RWPE2 (cell line): ENCODE results near the gene ACADVL.

Source experiments
- ATAC-seq: fragments of 200-7000 bp; cut with Tn5 transposase; 3 replicates; pipeline ENCODE4 v1.9.1; 2021; ENCODE audit warnings: low read depth
- DNase-seq: peaks from one replicate; pipeline ENCODE4 v3.0.0-alpha.2; 2020; ENCODE audit warnings: low spot score
- H3K27ac ChIP-seq: fragments of 450-650 bp; 2 replicates; pipeline ENCODE4 v1.5.1; 2017; ENCODE audit warnings: mild to moderate bottlenecking; ENCODE audit not compliant: poor library complexity, severe bottlenecking
- H3K27me3 ChIP-seq: fragments of 250-450 bp; sonication (Bioruptor Pico); 2 replicates; pipeline ENCODE4 v1.5.1; 2021; ENCODE audit warnings: mild to moderate bottlenecking, moderate library complexity; ENCODE audit not compliant: insufficient read depth, poor library complexity, severe bottlenecking
- H3K36me3 ChIP-seq: fragments of 250-450 bp; sonication (Bioruptor Pico); 2 replicates; pipeline ENCODE4 v1.5.1; 2020; ENCODE audit warnings: low read depth, mild to moderate bottlenecking, moderate library complexity
- H3K4me1 ChIP-seq: fragments of 250-450 bp; sonication (Bioruptor Pico); 2 replicates; pipeline ENCODE4 v1.5.1; 2021; ENCODE audit warnings: mild to moderate bottlenecking, moderate library complexity; ENCODE audit not compliant: insufficient read depth, poor library complexity, severe bottlenecking
- H3K4me3 ChIP-seq: fragments of 250-450 bp; sonication (Bioruptor Pico); 2 replicates; pipeline ENCODE4 v1.5.1; 2021; ENCODE audit warnings: mild to moderate bottlenecking, moderate library complexity; ENCODE audit not compliant: severe bottlenecking
- H3K9me3 ChIP-seq: fragments of 250-450 bp; sonication (Bioruptor Pico); 2 replicates; pipeline ENCODE4 v1.5.1; 2021; ENCODE audit warnings: mild to moderate bottlenecking, moderate library complexity; ENCODE audit not compliant: severe bottlenecking
- TF ChIP-seq, protein P1 (sequence below): fragments of 450-650 bp; IDR thresholded peaks from one replicate; pipeline ENCODE4 v1.5.1; 2017; ENCODE audit warnings: mild to moderate bottlenecking, moderate library complexity; ENCODE audit not compliant: poor library complexity, severe bottlenecking

The ACADVL gene

DNA sequence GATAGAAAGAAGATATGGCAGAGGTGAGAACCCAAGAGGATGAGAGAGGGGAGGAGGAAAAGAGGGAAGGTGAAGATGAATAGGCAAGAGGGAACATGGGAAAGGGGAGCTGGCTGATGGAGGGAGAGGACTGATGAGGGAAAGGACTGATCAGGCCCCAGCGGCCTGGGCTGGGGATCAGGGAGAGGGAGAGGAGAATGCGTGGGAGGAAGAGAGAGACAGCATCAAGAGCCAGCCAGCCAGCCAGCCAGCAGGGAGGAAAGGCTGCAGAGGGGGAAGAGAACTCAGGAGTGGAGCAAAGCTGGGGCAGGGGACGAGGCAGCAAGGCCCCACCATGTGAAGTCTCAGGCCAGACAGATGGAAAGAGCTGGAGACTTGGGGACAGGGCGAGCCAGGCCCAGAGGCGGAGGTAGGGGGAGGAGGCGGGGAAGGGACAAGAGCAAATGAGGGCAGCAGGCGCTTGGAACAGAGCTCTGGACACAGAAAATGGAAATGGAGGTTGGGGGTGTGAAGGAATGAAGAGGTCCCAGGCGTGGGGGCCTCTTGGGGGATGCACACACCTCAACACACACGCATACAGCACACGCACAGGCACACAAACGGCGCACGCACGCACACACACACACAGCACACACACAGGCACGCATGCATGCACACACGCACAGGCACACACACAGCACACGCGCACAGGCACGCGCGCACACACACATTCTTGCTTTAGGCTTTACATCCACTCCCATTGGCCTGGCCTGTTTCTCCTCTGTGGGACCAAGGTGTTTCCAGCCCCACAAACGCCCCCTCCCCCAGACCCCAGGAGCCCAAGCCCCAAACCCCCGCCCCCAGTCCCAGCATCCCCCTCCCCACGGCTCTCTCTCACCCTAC, 12.4 kb upstream of the ACADVL start:
- Histone ChIP-seq H3K4me3 (no peak overlapping the region), H3K9me3 (no peaks in the 10 kb centered on the region), H3K36me3 (peaks cover 10% of the 10 kb centered on the region), H3K27me3 (no peaks in the 10 kb centered on the region), H3K27ac (no peak overlapping the region), H3K4me1 (no peaks in the 10 kb centered on the region)
- DNase-seq (no peak), ATAC-seq (no peak)
- TF ChIP-seq, protein P1, sequence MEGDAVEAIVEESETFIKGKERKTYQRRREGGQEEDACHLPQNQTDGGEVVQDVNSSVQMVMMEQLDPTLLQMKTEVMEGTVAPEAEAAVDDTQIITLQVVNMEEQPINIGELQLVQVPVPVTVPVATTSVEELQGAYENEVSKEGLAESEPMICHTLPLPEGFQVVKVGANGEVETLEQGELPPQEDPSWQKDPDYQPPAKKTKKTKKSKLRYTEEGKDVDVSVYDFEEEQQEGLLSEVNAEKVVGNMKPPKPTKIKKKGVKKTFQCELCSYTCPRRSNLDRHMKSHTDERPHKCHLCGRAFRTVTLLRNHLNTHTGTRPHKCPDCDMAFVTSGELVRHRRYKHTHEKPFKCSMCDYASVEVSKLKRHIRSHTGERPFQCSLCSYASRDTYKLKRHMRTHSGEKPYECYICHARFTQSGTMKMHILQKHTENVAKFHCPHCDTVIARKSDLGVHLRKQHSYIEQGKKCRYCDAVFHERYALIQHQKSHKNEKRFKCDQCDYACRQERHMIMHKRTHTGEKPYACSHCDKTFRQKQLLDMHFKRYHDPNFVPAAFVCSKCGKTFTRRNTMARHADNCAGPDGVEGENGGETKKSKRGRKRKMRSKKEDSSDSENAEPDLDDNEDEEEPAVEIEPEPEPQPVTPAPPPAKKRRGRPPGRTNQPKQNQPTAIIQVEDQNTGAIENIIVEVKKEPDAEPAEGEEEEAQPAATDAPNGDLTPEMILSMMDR: no peak

DNA sequence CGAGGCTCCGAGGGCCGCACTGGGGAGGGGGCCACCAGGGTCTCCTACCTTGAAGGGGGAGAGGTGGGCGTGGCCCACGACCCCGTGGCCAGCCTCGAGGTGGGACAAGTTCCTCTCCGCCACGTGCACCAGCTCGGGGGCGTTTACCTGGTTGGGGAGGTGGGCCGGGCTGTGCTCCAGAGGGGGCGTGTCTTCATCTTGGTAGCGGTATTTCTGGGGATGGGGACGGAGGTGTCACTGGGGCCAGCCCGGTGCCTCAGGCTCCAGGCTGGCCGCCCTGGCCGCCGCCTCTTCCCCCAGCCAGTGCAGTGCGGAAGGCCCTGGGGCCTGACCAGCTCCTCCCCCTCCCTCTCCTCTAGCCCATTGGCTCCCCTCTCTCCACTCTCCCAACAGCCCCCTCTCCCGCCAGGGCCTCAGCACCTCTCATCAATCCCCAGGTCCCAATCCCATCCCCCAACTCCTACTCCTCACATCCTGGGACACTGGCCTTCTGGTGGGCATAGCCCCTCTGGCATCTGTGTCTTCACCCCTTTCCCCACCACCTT, 11.6 kb upstream of the ACADVL start:
- peaks cover 4% of the 10 kb centered on the region; the same call in 1 of the 2 replicates for H3K36me3 ChIP-seq
- DNase-seq: no peak
- no peaks in the 10 kb centered on the region for H3K4me1 ChIP-seq
- TF ChIP-seq, protein P1: no peak
- no peak for ATAC-seq
- H3K4me3 ChIP-seq: no peak overlapping the region
- H3K27ac ChIP-seq: no peak overlapping the region
- no peaks in the 10 kb centered on the region for H3K9me3 ChIP-seq
- H3K27me3 ChIP-seq: no peaks in the 10 kb centered on the region

DNA sequence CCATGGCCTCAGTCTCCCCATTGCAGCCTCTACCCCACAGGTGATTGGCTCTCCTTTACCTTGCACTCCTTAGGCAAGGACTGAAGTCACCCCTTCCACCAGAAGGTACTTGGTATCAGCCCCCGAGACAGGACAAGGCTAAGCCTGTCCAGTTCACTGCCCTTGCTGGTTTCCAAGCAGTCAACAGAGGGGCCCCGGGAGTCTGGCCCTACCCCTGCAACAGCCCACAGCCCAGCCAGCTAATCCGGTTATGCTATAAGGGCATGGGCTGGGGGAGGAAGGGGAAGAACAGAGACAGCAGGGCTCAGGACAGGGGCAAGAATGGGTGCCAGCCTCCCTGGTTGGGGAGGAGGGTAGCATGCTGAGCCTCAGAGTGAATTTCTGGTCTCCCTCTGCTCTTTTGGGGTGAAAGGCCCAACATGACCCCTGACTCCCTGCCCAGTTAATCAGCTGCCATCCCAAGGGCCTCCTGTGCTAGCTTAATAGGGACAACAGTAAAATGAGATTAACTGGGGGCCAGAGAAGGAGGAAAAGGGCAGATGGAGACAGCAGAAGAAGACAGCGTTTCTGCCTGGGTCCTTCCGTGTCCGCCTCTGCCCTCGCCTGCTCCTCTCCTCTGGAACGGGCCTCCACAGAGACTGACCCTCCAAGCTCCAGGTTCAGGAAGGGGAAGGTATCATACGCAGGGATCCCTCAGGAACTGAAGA, 10.8 kb upstream of the ACADVL start:
- H3K4me1 ChIP-seq: no peaks in the 10 kb centered on the region
- DNase-seq (no peak), ATAC-seq (no peak)
- no peaks in the 10 kb centered on the region for H3K27me3 ChIP-seq
- no peak overlapping the region for H3K27ac ChIP-seq
- TF ChIP-seq, protein P1: no peak
- no peak overlapping the region for H3K4me3 ChIP-seq
- peaks cover 4% of the 10 kb centered on the region; the same call in 1 of the 2 replicates for H3K36me3 ChIP-seq
- no peaks in the 10 kb centered on the region for H3K9me3 ChIP-seq

DNA sequence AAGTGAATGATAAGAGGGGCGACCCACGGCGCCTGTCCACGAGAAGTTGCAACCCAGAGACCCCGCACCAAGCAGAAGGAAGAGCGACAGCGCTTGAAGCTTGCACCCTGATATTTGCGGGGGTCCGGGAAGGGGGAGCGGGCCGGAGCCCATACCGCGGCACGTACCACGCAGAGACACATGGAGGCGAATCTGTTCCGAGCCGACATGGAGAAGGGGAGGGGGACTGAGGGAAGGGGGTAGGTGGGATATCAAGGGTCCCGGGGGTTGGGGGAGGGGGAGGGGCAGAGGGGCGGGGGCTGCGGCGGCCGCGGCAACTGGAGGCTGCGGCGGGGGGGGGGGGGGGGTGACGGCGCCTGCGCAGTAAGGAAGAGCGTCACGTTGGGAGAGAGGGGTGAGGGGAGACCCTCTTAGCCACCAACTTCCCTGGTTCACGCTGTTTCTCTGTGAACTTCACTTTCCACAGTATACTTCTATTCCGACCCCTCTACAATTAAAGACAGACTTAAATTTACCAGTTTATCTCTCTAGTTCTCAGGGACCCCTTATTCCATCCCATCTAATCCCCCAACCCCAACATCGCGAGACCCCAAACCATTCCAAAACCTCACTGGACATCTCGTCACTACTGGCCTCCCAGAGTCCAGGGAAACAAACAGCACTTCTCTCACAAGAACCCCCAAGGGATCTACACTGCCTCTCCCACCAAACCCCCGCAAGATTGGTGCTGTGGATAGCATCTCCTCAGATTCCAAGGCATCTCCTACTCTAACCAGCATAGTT, 8.1 kb upstream of the ACADVL start:
- DNase-seq (no peak), ATAC-seq (no peak)
- Histone ChIP-seq H3K36me3 (no peaks in the 10 kb centered on the region), H3K9me3 (no peaks in the 10 kb centered on the region), H3K4me3 (no peak overlapping the region), H3K27me3 (no peaks in the 10 kb centered on the region), H3K4me1 (peaks cover 5% of the 10 kb centered on the region), H3K27ac (no peak overlapping the region)
- TF ChIP-seq, protein P1: no peak
